ENCODE measurements around the gene CCR5AS.
"Not testable (repeated sequence)": the region's sequence is repeated elsewhere in the genome, so short reads cannot be mapped to it uniquely, and the experiment has no call there.

CCR5AS gene

GRCh38 chr3:46429671-46430070 is 22.8 kb upstream of the CCR5AS start:
- DNase-seq (ENCODE audit: extremely low read depth in 1 of 2, low read depth in 1 of 2) = no peak

DNA sequence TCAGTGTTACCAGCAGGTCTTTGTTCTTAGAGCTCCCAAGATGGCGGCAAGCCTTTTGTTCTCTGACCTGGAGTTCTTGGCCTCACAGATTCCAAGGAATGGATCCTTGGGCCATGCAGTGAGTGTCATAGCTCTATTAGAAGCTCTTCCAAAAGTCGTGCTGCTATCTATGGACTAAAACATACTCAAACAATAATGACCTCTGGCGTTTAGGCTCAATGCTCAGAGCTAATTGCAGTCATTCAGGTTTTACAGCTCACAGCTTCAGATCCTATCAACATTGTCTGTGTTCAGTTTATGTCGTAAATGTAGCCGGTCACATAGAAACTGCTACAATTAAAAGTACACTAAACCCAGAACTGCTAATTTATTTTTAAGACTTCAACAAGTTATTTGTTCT is 22.4 kb upstream of the CCR5AS start:
- DNase-seq (ENCODE audit: extremely low read depth in 1 of 2, low read depth in 1 of 2) = no peak

- DNase-seq (ENCODE audit: extremely low read depth in 1 of 2, low read depth in 1 of 2) = no peak
These were observed 21.3 kb upstream of the CCR5AS start for GRCh38 chr3:46427916-46428833.

DNA sequence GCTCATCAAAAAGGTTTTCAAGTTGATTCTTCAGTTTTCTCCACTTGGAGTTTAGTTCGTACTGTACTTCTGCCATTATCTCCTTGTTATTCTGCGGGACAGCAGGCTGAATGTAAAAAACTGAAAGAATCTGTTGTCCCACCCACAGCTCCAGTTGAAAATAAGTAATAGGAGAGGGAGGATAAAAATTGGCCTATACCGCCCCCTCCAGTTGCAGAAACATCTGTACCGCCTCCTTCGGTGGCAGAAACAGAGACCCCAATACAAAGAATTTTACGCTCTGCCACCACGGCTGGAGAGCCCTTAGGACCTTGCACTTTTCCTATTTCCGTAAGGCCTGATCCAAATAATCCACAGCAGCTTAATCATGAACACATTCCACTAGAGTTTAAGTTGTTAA is 20.5 kb upstream of the CCR5AS start:
- not testable (repeated sequence) for DNase-seq (ENCODE audit: extremely low read depth in 1 of 2, low read depth in 1 of 2)

- not testable (repeated sequence) for DNase-seq (ENCODE audit: extremely low read depth in 1 of 2, low read depth in 1 of 2)
These were observed 19.6 kb upstream of the CCR5AS start for GRCh38 chr3:46426476-46426875.

GRCh38 chr3:46423588-46423987 is 16.7 kb upstream of the CCR5AS start:
- DNase-seq (ENCODE audit: extremely low read depth in 1 of 2, low read depth in 1 of 2) = no peak

- DNase-seq (ENCODE audit: extremely low read depth in 1 of 2, low read depth in 1 of 2) = no peak
These were observed 15.8 kb upstream of the CCR5AS start for GRCh38 chr3:46422617-46423016.

DNA sequence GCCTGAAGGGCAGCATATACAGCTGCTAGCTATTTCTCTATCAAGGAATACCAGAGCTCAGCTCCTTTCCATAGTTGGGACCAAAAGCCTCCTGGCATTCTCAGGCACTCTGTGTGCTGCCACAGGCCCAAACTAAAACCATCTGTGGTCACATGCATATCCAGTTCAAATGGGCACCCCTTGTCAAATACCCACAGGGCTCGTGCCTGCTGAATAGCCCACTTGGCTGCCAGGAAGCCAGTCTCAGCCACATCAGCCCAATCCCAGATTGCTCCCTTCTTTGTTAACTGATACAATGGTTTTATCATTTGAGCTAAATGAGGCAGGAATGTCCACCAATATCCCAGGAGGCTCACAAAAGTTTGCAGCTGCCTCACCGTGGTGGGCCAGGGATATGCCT is 14.1 kb upstream of the CCR5AS start:
- DNase-seq (ENCODE audit: extremely low read depth in 1 of 2, low read depth in 1 of 2) = no peak

- no peak for DNase-seq (ENCODE audit: extremely low read depth in 1 of 2, low read depth in 1 of 2)
These were observed 12.9 kb upstream of the CCR5AS start for GRCh38 chr3:46419816-46420215.

DNA sequence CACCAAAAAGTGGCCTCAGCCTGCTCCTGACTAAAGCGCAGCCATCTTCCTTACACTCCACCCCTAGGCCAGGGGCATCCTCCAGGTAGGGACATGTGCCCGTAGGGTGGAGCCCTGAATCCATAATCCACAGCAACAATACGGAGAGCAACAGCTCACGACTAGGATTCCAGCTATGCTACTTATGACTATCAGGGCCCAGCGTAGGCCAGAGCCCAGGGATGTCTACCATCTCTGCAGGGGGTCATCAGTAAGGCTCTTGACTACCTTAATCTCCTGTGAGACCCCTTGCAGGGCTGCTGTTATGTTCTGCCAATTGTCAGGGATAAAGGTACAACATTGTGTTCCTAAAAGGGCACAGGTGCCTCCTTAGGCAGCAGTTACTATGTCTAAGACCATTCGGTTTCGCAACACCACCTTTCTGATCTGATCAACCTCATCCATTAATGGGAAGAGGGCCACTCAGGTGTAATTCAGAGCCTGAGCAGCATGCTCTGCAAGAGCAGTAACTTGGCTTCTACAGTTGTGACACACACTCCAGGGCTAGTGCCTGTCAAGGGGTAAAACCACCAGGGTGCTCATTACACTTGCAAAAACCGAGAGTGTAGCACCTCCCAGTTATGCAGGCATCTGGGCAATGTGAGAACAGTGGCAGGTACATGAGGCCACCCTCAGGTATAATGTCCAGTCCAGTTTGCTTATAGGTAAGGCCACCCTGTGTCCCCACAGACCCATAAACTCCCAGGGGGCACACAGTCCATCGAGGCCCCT is 11.2 kb upstream of the CCR5AS start:
- DNase-seq (ENCODE audit: extremely low read depth in 1 of 2, low read depth in 1 of 2) = no peak

GRCh38 chr3:46416811-46417510 is 10.1 kb upstream of the CCR5AS start:
- no peak for DNase-seq (ENCODE audit: extremely low read depth in 1 of 2, low read depth in 1 of 2)

- DNase-seq (ENCODE audit: extremely low read depth in 1 of 2, low read depth in 1 of 2) = no peak
These were observed 9.4 kb upstream of the CCR5AS start for GRCh38 chr3:46416125-46416810.

DNA sequence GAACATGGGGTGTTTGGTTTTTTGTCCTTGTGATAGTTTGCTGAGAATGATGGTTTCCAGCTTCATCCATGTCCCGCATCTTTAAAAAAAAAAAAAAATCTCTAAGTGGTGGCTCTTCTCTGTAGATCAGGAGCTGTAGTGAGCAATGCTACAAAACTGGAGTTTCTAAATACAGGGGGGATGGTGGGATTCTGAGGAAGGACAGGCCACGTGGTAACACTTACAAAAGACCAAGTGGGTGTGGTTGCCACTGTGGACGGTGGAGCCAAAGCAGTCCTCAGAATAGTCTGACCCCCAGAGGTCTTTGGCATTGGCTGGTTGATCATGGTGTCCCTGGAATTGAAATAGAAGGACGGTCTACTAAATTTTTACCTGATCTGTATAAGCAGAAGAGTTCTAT is 7.9 kb upstream of the CCR5AS start:
- no peak for DNase-seq (ENCODE audit: extremely low read depth in 1 of 2, low read depth in 1 of 2)

- DNase-seq (ENCODE audit: extremely low read depth in 1 of 2, low read depth in 1 of 2) = no peak
These were observed 7.1 kb upstream of the CCR5AS start for GRCh38 chr3:46413951-46414350.

DNA sequence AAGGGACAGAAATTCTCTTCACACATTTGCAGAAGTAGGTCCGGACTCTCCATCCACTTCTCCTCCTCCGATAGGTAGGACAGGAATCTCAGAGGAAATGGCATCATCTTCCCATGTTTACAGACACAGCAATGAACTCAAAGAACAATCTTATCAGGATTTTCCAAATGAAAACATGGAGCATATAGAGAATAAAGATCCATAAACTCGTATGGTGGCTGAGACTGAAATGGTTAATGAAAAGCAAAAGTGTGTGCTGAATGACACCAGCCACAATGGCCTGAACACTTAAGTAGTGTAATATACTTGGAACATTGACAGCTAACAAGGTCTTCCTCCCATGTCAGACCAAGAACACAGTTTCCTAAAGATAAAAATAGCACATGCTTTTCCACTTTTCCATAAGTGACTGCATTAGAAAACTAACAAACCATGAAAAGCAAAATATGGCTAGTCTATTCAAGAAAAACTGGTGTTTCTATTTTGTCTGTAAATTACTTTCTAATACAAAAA is 6.0 kb upstream of the CCR5AS start:
- DNase-seq (ENCODE audit: extremely low read depth in 1 of 2, low read depth in 1 of 2) = no peak

GRCh38 chr3:46411271-46411670 is 4.4 kb upstream of the CCR5AS start:
- no peak for DNase-seq (ENCODE audit: extremely low read depth in 1 of 2, low read depth in 1 of 2)

DNA sequence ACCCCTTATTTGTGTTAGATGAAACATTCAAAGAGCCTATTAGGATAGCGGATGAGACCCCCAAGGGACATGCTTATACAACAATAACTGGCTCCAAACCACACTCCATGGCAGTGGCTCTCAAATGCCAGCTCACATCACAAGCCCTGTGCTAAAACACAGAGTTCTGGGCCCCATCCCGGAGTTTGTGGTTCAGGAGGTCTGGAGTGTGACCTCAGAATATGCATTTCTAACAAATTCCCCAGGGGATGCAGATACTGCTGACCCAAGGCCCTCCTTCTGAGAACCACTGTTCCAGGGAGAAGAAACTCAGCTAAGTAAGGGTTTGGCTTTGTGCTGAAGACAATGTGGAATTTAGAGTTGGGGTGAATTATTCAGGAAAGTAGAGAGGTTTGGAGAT is 3.8 kb upstream of the CCR5AS start:
- DNase-seq (ENCODE audit: extremely low read depth in 1 of 2, low read depth in 1 of 2) = no peak

DNA sequence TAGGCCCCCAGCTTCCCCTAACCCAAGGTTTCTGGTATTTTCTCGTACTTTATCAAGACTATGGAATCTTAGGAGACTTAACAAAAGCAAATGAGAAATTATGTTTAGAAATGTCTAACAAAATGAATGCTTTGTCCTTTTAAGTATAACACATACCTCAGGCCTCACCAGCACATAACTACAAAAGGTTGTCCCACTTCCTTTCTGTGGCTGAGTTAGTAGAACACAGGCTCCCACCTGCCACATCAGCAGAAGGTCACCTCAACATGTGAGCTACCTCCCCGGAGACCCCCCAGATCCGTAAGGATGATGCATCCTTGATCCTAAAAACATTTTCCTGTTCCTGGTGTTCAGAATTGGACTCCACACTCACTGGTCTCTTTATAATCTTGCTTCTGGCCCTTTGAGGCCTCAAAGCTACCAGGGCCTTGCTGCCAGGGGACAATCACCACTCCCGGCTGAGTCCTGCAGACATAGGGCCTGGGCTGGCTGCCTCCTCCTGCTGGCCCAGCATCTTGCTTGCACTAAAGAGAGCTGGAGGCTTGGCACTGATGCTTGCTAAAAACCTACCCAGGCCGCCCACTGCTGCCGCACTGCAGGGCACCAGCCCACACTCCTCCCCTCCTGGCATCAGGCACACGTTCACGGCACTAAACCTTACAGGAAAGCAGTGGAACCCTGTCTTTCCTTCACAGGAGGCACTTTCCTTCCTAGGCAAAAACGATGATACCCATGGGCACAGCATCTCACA is 3.0 kb upstream of the CCR5AS start:
- DNase-seq (ENCODE audit: extremely low read depth in 1 of 2, low read depth in 1 of 2) = no peak

DNA sequence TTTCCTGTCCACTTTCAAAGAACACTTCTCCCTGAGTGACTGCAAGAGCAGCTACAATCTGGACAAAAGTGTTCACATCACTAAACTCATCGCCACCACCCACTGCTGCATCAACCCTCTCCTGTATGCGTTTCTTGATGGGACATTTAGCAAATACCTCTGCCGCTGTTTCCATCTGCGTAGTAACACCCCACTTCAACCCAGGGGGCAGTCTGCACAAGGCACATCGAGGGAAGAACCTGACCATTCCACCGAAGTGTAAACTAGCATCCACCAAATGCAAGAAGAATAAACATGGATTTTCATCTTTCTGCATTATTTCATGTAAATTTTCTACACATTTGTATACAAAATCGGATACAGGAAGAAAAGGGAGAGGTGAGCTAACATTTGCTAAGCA is 2.0 kb upstream of the CCR5AS start:
- no peak for DNase-seq (ENCODE audit: extremely low read depth in 1 of 2, low read depth in 1 of 2)

DNA sequence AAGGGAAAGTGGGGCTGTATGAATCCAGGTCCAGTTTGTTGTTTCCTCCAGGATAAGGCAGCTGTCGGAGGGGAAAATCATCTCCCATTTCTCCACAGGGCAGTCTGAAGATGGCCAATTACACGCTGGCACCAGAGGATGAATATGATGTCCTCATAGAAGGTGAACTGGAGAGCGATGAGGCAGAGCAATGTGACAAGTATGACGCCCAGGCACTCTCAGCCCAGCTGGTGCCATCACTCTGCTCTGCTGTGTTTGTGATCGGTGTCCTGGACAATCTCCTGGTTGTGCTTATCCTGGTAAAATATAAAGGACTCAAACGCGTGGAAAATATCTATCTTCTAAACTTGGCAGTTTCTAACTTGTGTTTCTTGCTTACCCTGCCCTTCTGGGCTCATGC is 1.1 kb upstream of the CCR5AS start:
- DNase-seq (ENCODE audit: extremely low read depth in 1 of 2, low read depth in 1 of 2) = no peak

Data from activated CD8-positive, alpha-beta memory T cell treated with anti-CD3 and anti-CD28 coated beads for 1 hour (primary cell).